Osteoblast (primary cell): ENCODE measurements around the gene PLEKHG3. TPM values are rescaled to one million over a fixed set of nuclear protein-coding genes. Genes with fewer than 3 reads are reported as not detected.

Experiments
- DNase-seq: peaks from one replicate; pipeline ENCODE4 v3.0.0; 2011; ENCODE audit warnings: low spot score, mixed read lengths; ENCODE audit not compliant: insufficient read length; ENCODE audit errors: missing footprints
- H2AFZ ChIP-seq: 2 replicates; pipeline ENCODE4 v1.6.0; 2011; ENCODE audit warnings: mild to moderate bottlenecking, low read length
- H3K27ac ChIP-seq: 2 replicates; pipeline ENCODE4 v1.5.1; 2011; ENCODE audit warnings: mild to moderate bottlenecking, low read depth, low read length, moderate library complexity
- H3K27me3 ChIP-seq: 2 replicates; pipeline ENCODE4 v1.6.0; 2012; ENCODE audit warnings: mild to moderate bottlenecking, control low read depth, inconsistent platforms, low read length, moderate library complexity; ENCODE audit not compliant: insufficient read depth
- H3K36me3 ChIP-seq: 2 replicates; pipeline ENCODE4 v1.5.1; 2011; ENCODE audit warnings: mild to moderate bottlenecking, low read length, control low read depth, moderate library complexity; ENCODE audit not compliant: insufficient read depth
- H3K4me1 ChIP-seq: 2 replicates; pipeline ENCODE4 v1.5.1; 2011; ENCODE audit warnings: mild to moderate bottlenecking, low read length, control low read depth, moderate library complexity; ENCODE audit not compliant: insufficient read depth
- H3K4me2 ChIP-seq: 2 replicates; pipeline ENCODE4 v1.6.0; 2011; ENCODE audit warnings: mild to moderate bottlenecking, low read length; ENCODE audit not compliant: insufficient read depth
- H3K4me3 ChIP-seq: fragments of 200-600 bp; sonication (generic); 3 replicates; pipeline ENCODE4 v1.5.1; 2012; ENCODE audit warnings: mild to moderate bottlenecking, low read length, inconsistent platforms; ENCODE audit not compliant: insufficient read depth
- H3K79me2 ChIP-seq: 2 replicates; pipeline ENCODE4 v1.6.0; 2012; ENCODE audit warnings: mild to moderate bottlenecking, low read length, control low read depth, inconsistent platforms; ENCODE audit not compliant: insufficient read depth
- H3K9me3 ChIP-seq: 2 replicates; pipeline ENCODE4 v1.5.1; 2011; ENCODE audit warnings: low read depth, low read length, control low read depth
- H4K20me1 ChIP-seq: 2 replicates; pipeline ENCODE4 v1.6.0; 2012; ENCODE audit warnings: mild to moderate bottlenecking, low read length, control low read depth; ENCODE audit not compliant: insufficient read depth
- CTCF ChIP-seq: IDR thresholded peaks from 2 replicates; pipeline ENCODE4 v1.5.1; 2011; ENCODE audit warnings: mild to moderate bottlenecking, low read depth, low read length, moderate library complexity; ENCODE audit errors: extremely low read depth
- total RNA-seq: library from RNA; depleted of rRNA; stranded (reverse); fragments of >200 nt; gene quantifications from 2 replicates; pipeline ENCODE4 v1.2.3, GENCODE V29; 2012

The PLEKHG3 gene
- total RNA-seq, 1 donor: 5.4 TPM

- no peaks in the 10 kb centered on the region for H3K9me3 ChIP-seq
- peaks cover 13% of the 10 kb centered on the region for H3K27me3 ChIP-seq
- no peak overlapping the region for H3K4me2 ChIP-seq
- H3K27ac ChIP-seq: no peak overlapping the region
- no peaks in the 10 kb centered on the region for H3K36me3 ChIP-seq
- DNase-seq: no peak
- H4K20me1 ChIP-seq: no peaks in the 10 kb centered on the region
- H2AFZ ChIP-seq: no peak overlapping the region
- H3K4me3 ChIP-seq: no peak overlapping the region
- TF ChIP-seq CTCF: no peak
- no peaks in the 10 kb centered on the region for H3K79me2 ChIP-seq
- H3K4me1 ChIP-seq: no peaks in the 10 kb centered on the region
Measured at GRCh38 chr14:64777461-64777860, 73.2 kb downstream of the PLEKHG3 start.

GRCh38 chr14:64778104-64778754, 74.0 kb downstream of the PLEKHG3 start:
- Histone ChIP-seq H3K4me2 (no peak overlapping the region), H3K27ac (no peak overlapping the region), H3K36me3 (no peaks in the 10 kb centered on the region), H4K20me1 (no peaks in the 10 kb centered on the region), H3K4me3 (no peak overlapping the region), H2AFZ (no peak overlapping the region), H3K27me3 (peaks cover 14% of the 10 kb centered on the region), H3K9me3 (no peaks in the 10 kb centered on the region), H3K4me1 (no peaks in the 10 kb centered on the region), H3K79me2 (no peaks in the 10 kb centered on the region)
- TF ChIP-seq CTCF: no peak
- DNase-seq: peak; percentile 73

GRCh38 chr14:64779472-64779871, 75.2 kb downstream of the PLEKHG3 start:
- no peaks in the 10 kb centered on the region for H3K4me1 ChIP-seq
- no peak overlapping the region for H3K4me3 ChIP-seq
- DNase-seq: no peak
- no peak overlapping the region for H3K4me2 ChIP-seq
- no peak for TF ChIP-seq CTCF
- H3K36me3 ChIP-seq: no peaks in the 10 kb centered on the region
- H3K79me2 ChIP-seq: no peaks in the 10 kb centered on the region
- no peaks in the 10 kb centered on the region for H4K20me1 ChIP-seq
- H3K27me3 ChIP-seq: peaks cover 20% of the 10 kb centered on the region
- H2AFZ ChIP-seq: no peak overlapping the region
- H3K9me3 ChIP-seq: no peaks in the 10 kb centered on the region
- no peak overlapping the region for H3K27ac ChIP-seq

- H2AFZ ChIP-seq: no peak overlapping the region
- peaks cover 17% of the 10 kb centered on the region for H3K27me3 ChIP-seq
- no peak for TF ChIP-seq CTCF
- H3K27ac ChIP-seq: no peak overlapping the region
- H3K79me2 ChIP-seq: no peaks in the 10 kb centered on the region
- no peak for DNase-seq
- H3K4me3 ChIP-seq: no peak overlapping the region
- no peaks in the 10 kb centered on the region for H3K36me3 ChIP-seq
- no peaks in the 10 kb centered on the region for H3K4me1 ChIP-seq
- H3K9me3 ChIP-seq: no peaks in the 10 kb centered on the region
- no peaks in the 10 kb centered on the region for H4K20me1 ChIP-seq
- no peak overlapping the region for H3K4me2 ChIP-seq
Measured at GRCh38 chr14:64782196-64782595, 78.0 kb downstream of the PLEKHG3 start.
